ENCODE data around the gene GALNT2. TPM values are rescaled to one million over a fixed set of nuclear protein-coding genes. Genes with fewer than 3 reads are reported as not detected.
A peak's percentile ranks its signal among the peaks of the same experiment; 100 is the strongest.

The GALNT2 gene
- total and polyA plus RNA-seq, 9 of the 15 experiments (the other 6 are each of a cell fraction or from before 2014, with no cell fraction given), result 1.6 to 106 (median 51.9) TPM

GRCh38 chr1:230126529-230127104, 59.6 kb downstream of the GALNT2 start (continued):
- no peak for TF ChIP-seq EWSR1 (IDR thresholded peaks at IDR 0.05; ENCODE audit: borderline replicate concordance, low read depth, partially characterized antibody)
- no peak for TF ChIP-seq MED1 (CRISPR knock-in tag; IDR thresholded peaks at IDR 0.05; ENCODE audit: borderline replicate concordance)
- no peak for TF ChIP-seq KLF16 (IDR thresholded peaks at IDR 0.05)
- no peak for TF ChIP-seq HMG20B (CRISPR knock-in tag; IDR thresholded peaks at IDR 0.05)
- no peak for TF ChIP-seq TBP (optimal IDR thresholded peaks at IDR 0.05; ENCODE audit: low read depth, low read length)
- no peak for TF ChIP-seq FOXK2 (conservative IDR thresholded peaks at IDR 0.05 in 1 of 2, IDR thresholded peaks at IDR 0.05 in 1 of 2; ENCODE audit: low read depth in 2 of 2)
- TF ChIP-seq RBM14 (IDR thresholded peaks at IDR 0.05; ENCODE audit: borderline replicate concordance, insufficient read depth, low read depth, low read length), result no peak
- TF ChIP-seq HMG20A (CRISPR knock-in tag; conservative IDR thresholded peaks at IDR 0.05), result no peak
- TF ChIP-seq, protein P1, sequence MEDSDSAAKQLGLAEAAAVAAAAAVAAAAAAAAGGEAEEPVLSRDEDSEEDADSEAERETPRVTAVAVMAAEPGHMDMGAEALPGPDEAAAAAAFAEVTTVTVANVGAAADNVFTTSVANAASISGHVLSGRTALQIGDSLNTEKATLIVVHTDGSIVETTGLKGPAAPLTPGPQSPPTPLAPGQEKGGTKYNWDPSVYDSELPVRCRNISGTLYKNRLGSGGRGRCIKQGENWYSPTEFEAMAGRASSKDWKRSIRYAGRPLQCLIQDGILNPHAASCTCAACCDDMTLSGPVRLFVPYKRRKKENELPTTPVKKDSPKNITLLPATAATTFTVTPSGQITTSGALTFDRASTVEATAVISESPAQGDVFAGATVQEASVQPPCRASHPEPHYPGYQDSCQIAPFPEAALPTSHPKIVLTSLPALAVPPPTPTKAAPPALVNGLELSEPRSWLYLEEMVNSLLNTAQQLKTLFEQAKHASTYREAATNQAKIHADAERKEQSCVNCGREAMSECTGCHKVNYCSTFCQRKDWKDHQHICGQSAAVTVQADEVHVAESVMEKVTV (CRISPR knock-in tag; IDR thresholded peaks at IDR 0.05), result no peak
- no peak for TF ChIP-seq DIDO1 (tag; IDR thresholded peaks at IDR 0.05; ENCODE audit: low read depth)
- 0 out of 2 replicates have a peak, but pooled peaks have one; percentile 59 for TF ChIP-seq ZBTB26 (CRISPR knock-in tag; IDR thresholded peaks at IDR 0.05)
- TF ChIP-seq SRSF3 (IDR thresholded peaks at IDR 0.05; ENCODE audit: insufficient read depth, low read length), result no peak
- TF ChIP-seq CTCF (IDR thresholded peaks at IDR 0.05 in 2 of 3, conservative IDR thresholded peaks at IDR 0.05 in 1 of 3; ENCODE audit: insufficient read depth in 2 of 3, low read depth in 1 of 3, low read length in 3 of 3), result no peak
- no peak for TF ChIP-seq ZNF444 (CRISPR knock-in tag; IDR thresholded peaks at IDR 0.05)
- TF ChIP-seq ZFP30 (CRISPR knock-in tag; IDR thresholded peaks at IDR 0.05; ENCODE audit: borderline replicate concordance), result no peak
- TF ChIP-seq ARID1B (IDR thresholded peaks at IDR 0.05), result no peak
- no peak for TF ChIP-seq ZNF507 (tag; conservative IDR thresholded peaks at IDR 0.05)
- TF ChIP-seq, protein P2, sequence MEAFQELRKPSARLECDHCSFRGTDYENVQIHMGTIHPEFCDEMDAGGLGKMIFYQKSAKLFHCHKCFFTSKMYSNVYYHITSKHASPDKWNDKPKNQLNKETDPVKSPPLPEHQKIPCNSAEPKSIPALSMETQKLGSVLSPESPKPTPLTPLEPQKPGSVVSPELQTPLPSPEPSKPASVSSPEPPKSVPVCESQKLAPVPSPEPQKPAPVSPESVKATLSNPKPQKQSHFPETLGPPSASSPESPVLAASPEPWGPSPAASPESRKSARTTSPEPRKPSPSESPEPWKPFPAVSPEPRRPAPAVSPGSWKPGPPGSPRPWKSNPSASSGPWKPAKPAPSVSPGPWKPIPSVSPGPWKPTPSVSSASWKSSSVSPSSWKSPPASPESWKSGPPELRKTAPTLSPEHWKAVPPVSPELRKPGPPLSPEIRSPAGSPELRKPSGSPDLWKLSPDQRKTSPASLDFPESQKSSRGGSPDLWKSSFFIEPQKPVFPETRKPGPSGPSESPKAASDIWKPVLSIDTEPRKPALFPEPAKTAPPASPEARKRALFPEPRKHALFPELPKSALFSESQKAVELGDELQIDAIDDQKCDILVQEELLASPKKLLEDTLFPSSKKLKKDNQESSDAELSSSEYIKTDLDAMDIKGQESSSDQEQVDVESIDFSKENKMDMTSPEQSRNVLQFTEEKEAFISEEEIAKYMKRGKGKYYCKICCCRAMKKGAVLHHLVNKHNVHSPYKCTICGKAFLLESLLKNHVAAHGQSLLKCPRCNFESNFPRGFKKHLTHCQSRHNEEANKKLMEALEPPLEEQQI (IDR thresholded peaks at IDR 0.05), result no peak
- no peak for TF ChIP-seq NR2C1 (IDR thresholded peaks at IDR 0.05)
- TF ChIP-seq NR2C1 (tag; IDR thresholded peaks at IDR 0.05), result peak; percentile 11
- TF ChIP-seq SMAD1 (IDR thresholded peaks at IDR 0.05; ENCODE audit: low read depth, low read length, partially characterized antibody), result no peak
- no peak for TF ChIP-seq XRCC3 (IDR thresholded peaks at IDR 0.05)

Measured in K562 (cell line).